ENCODE results near the gene SHROOM3.

GRCh38 chr4:76689145-76689817 lies 254.3 kb downstream of the SHROOM3 start:
- TF ChIP-seq CTCF (IDR thresholded peaks at IDR 0.05; ENCODE audit: low read depth, low read length, missing input control), result no peak
- no peak for TF ChIP-seq TAF1 (conservative IDR thresholded peaks at IDR 0.05)
- TF ChIP-seq EGR1 (IDR thresholded peaks at IDR 0.05; ENCODE audit: low read depth in 2 of 2), result no peak
- no peak for TF ChIP-seq HNF4A (conservative IDR thresholded peaks at IDR 0.05)
- TF ChIP-seq YY1 (IDR thresholded peaks at IDR 0.05), result no peak
- TF ChIP-seq RAD21 (IDR thresholded peaks at IDR 0.05), result no peak
- no peak for TF ChIP-seq ZBTB33 (IDR thresholded peaks at IDR 0.05)
- TF ChIP-seq JUND (IDR thresholded peaks at IDR 0.05), result no peak
- no peak for TF ChIP-seq REST (IDR thresholded peaks at IDR 0.05)
- no peak for TF ChIP-seq GABPA (IDR thresholded peaks at IDR 0.05 in 1 of 2, conservative IDR thresholded peaks at IDR 0.05 in 1 of 2)

Measured in liver (tissue), 3 donors.